ENCODE results near the gene CAMTA1.

The CAMTA1 gene

DNA sequence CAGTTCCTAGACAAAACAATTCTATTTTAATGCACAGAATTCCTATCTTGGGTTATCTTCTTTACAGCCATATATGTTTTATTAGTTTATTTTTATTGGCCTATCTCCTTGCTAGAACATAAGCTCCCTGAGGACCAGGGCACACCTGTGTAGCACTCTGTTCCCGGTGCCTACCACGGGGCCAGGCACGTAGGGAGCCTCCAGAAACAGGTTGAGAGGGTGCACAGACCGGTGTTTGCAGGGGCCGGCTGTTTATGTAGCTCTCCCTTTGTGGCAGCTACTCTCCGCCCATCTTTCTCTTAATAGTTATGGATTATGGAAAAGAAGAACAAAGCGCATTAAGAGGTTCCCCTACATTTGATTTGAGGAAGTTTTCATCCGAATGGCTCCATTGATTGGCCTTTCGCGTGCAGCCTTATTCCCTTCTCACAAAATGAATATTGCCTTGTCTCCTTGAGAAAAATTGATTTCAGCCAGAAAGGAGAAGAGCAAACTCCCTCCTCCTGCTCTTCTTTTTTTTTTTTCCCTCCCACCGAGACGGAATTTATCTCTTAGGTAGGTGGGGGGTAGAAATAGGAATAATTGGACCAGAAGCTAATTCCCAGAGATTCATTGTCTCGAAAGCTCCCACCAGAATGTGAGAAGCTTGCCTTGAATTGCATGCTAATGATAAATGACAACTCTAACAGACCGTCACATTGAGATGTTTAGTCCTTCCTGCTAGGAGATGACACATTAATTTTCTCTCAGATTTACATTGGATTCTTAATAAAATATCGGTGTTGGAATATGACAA is 447.4 kb downstream of the CAMTA1 start:
- H3K4me1 Mint-ChIP-seq (ENCODE audit: low read depth): no peaks in the 10 kb centered on the region
- no peaks in the 10 kb centered on the region for H3K9me3 Mint-ChIP-seq
- DNase-seq: no peak
- H3K27me3 Mint-ChIP-seq: peaks cover 25% of the 10 kb centered on the region
- no peak overlapping the region for H3K27ac Mint-ChIP-seq
- no peak overlapping the region for H3K4me3 Mint-ChIP-seq
- H3K36me3 Mint-ChIP-seq (ENCODE audit: low read depth): no peaks in the 10 kb centered on the region

- Mint-ChIP-seq H3K9me3 (no peaks in the 10 kb centered on the region), H3K4me1 (ENCODE audit: low read depth) (no peaks in the 10 kb centered on the region), H3K36me3 (ENCODE audit: low read depth) (no peaks in the 10 kb centered on the region), H3K27me3 (peaks cover 30% of the 10 kb centered on the region), H3K27ac (no peak overlapping the region), H3K4me3 (no peak overlapping the region)
- no peak for DNase-seq
Observed at GRCh38 chr1:7233237-7233540, 447.9 kb downstream of the CAMTA1 start.

DNA sequence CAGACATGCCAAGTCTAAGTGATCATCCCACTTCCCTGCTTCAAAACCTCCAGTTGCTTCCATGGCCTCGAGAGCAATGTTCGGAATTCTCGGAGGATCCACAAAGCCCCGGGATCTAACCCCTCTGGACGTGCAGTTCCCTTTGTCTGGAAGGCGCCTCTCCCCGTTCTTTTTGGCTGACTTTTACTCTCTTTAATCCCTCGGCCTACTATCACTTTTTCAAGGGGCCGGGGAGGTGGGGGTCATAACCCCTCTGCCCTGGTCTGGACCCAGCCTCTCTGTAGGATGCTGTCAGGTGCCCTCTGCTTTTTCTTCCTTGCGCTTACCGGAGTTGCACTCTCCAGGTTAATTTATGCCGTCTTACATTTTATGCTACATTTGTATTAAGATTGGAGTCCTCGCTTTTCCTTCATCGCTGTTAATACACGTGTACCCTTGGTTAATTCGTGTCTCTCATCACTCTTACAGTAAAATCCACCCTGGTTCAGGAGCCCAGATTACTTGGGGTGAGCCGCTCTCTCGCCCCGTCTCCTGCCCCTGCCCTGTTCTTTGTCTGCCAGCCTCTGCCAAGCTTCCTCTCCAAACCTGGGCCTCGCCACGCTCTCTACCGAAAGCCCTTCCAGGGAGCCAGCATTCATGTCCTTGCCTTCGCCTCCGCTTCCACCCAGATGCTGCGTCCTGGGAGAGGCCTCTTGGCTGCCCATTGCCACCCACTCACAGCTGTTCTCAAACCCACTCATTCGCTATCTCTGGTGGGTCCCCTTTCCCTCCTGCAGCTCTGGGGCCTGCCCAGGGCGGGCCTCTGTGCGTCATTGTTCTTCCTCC is 448.6 kb downstream of the CAMTA1 start:
- Mint-ChIP-seq H3K9me3 (no peaks in the 10 kb centered on the region), H3K4me1 (ENCODE audit: low read depth) (no peaks in the 10 kb centered on the region), H3K4me3 (no peak overlapping the region), H3K27me3 (peaks cover 27% of the 10 kb centered on the region), H3K36me3 (ENCODE audit: low read depth) (no peaks in the 10 kb centered on the region), H3K27ac (no peak overlapping the region)
- DNase-seq: no peak

GRCh38 chr1:7234471-7234755 is 449.2 kb downstream of the CAMTA1 start:
- Mint-ChIP-seq H3K27ac (no peak overlapping the region), H3K4me3 (no peak overlapping the region), H3K4me1 (ENCODE audit: low read depth) (no peaks in the 10 kb centered on the region), H3K36me3 (ENCODE audit: low read depth) (no peaks in the 10 kb centered on the region), H3K9me3 (no peaks in the 10 kb centered on the region), H3K27me3 (peaks cover 27% of the 10 kb centered on the region)
- DNase-seq: no peak

DNA sequence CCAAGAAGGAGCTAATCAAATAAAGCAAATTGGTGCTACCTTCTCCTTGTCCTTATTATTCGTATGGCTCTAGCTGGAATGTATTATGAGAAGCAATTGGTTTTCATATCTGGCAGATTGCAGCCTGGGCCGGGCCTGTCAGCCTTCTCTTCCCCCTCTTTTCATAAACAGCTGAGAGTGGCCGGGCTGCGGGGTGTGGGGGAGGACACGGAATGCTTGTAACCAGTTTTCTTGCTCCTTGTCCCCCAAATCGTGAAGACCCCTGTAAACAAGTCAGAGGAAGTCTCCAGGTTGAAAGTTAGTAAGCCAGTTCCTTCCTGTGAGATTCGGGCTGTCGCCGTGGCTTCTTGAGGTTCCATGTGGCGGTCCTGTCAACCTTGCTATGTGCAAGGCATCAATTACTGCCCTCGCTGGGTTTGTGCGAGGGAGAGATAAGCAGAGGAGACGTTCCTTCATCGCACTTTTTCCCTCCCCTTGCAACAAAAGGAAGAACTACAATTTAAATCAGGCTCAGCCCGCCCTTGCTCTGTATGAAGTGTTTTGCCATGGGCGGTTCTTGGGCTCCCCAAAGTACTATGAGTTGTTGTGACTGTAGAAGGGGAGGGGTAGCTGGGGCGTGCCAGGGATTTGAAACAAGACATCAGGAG is 450.7 kb downstream of the CAMTA1 start:
- Mint-ChIP-seq H3K9me3 (no peaks in the 10 kb centered on the region), H3K27ac (no peak overlapping the region), H3K36me3 (ENCODE audit: low read depth) (no peaks in the 10 kb centered on the region), H3K4me3 (no peak overlapping the region), H3K27me3 (peaks cover 30% of the 10 kb centered on the region), H3K4me1 (ENCODE audit: low read depth) (no peaks in the 10 kb centered on the region)
- no peak for DNase-seq

DNA sequence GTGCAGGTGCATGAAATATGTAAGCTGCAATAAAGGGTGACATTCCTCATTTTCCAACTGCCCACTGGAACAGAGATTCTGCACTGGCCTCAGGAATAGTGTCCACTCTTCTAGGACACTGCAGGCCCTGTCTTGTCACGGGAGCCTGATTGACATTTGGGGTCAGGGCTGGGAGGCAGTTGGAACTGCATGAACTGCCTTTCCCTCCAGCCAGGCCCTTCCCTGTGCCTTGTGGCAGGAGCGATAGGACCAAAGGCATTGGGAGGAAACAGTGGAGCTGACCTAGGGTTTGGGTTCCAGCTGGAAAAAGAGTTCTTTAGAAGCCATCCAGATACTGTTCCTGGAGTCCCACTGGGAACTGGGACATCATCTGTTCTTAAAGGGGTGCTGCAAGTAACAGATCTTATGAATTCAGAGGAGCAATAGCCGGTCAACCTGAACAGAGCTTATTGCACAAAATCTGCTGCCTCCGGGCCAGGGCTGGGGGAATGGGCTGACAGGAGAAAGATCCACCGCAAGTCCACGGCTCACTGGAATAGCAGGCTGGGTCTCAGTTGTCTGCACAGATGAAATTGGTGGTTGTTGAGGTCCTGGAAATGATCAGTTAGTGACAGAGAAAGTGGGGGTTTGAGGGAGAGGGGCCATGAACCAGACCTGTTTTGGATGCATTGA is 451.7 kb downstream of the CAMTA1 start:
- Mint-ChIP-seq H3K27me3 (peaks cover 30% of the 10 kb centered on the region), H3K9me3 (no peaks in the 10 kb centered on the region), H3K4me3 (no peak overlapping the region), H3K27ac (no peak overlapping the region), H3K36me3 (ENCODE audit: low read depth) (no peaks in the 10 kb centered on the region), H3K4me1 (ENCODE audit: low read depth) (no peaks in the 10 kb centered on the region)
- no peak for DNase-seq

- Mint-ChIP-seq H3K27me3 (peaks cover 43% of the 10 kb centered on the region), H3K27ac (no peak overlapping the region), H3K9me3 (peaks cover 3% of the 10 kb centered on the region), H3K36me3 (ENCODE audit: low read depth) (no peaks in the 10 kb centered on the region), H3K4me3 (no peak overlapping the region), H3K4me1 (ENCODE audit: low read depth) (no peaks in the 10 kb centered on the region)
- no peak for DNase-seq
Observed at GRCh38 chr1:7247158-7247557, 461.9 kb downstream of the CAMTA1 start.

DNA sequence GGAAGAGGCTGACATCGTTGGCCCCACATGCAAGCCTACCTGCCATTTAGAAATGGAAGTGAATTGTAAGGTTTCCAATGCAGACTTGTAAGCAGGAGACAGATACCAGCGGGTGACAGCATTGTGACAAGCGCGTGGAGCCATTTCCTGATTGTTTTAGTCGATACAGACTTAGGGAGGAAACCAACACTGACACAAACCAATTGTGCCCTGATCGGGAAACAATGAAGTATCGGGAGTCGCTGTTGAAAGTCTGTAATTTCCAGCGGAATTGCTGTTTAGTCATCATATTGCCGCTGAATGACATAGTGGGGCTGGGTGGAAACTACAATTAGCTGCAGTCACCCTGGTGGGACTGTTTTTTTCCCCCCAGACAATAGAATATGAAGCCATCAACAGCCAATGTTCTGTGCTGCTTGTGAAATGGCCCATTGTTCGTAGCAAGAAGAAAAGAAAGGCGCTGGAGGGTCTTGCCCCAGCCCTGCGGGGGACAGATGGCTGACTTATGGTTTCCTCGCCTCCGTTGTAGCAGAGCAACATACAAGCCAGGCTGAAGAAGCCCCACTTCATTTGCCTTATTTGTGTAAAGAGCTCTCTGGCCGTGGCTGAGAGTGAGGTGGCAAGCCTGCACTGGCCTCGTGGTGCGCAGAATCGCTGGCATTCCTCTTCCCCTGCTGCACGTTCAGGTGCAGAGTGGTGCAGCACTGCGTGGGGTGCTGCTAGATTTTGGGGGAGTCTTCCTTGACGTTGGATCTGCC is 462.7 kb downstream of the CAMTA1 start:
- Mint-ChIP-seq H3K27ac (no peak overlapping the region), H3K4me3 (no peak overlapping the region), H3K4me1 (ENCODE audit: low read depth) (no peaks in the 10 kb centered on the region), H3K27me3 (peaks cover 47% of the 10 kb centered on the region), H3K36me3 (ENCODE audit: low read depth) (no peaks in the 10 kb centered on the region), H3K9me3 (peaks cover 3% of the 10 kb centered on the region)
- DNase-seq: no peak

DNA sequence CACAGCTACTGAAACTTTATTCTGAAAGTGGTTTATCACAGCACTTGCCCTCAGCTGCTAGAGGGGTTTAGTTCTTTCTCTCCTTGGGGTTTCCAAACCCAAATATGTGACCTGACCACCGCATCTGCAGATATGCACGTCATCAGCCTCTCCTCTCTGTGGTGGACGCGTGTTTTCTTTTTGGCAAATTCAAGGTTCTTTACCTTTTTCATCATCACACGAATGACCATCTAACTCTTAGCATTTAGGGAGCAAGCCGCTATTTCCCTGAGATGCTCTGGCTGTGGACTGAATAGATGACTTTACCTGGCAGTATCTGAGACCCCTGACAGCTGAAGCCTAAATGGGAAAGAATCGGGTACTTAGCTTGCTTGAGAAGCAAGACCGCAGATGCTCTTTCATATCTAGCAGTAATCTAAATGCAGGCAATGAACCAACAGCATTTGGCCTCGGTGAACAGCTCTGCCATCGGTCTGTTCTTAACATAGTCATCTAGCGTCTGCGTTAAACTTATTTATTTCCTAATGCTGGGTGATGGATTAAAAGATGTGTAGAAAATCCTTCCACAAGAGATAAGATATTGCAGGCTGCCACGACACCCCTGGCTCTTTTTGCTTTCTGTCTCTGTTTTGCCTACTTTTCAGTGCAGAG is 463.4 kb downstream of the CAMTA1 start:
- Mint-ChIP-seq H3K27ac (no peak overlapping the region), H3K4me1 (ENCODE audit: low read depth) (no peaks in the 10 kb centered on the region), H3K9me3 (peaks cover under 1% of the 10 kb centered on the region), H3K27me3 (peaks cover 46% of the 10 kb centered on the region), H3K4me3 (no peak overlapping the region), H3K36me3 (ENCODE audit: low read depth) (no peaks in the 10 kb centered on the region)
- DNase-seq: no peak

- DNase-seq: no peak
- no peaks in the 10 kb centered on the region for H3K36me3 Mint-ChIP-seq (ENCODE audit: low read depth)
- H3K27me3 Mint-ChIP-seq: peaks cover 46% of the 10 kb centered on the region
- no peak overlapping the region for H3K4me3 Mint-ChIP-seq
- no peaks in the 10 kb centered on the region for H3K4me1 Mint-ChIP-seq (ENCODE audit: low read depth)
- H3K27ac Mint-ChIP-seq: no peak overlapping the region
- no peaks in the 10 kb centered on the region for H3K9me3 Mint-ChIP-seq
Observed at GRCh38 chr1:7249516-7249915, 464.3 kb downstream of the CAMTA1 start.

- H3K9me3 Mint-ChIP-seq: no peaks in the 10 kb centered on the region
- no peaks in the 10 kb centered on the region for H3K4me1 Mint-ChIP-seq (ENCODE audit: low read depth)
- DNase-seq: no peak
- no peak overlapping the region for H3K27ac Mint-ChIP-seq
- H3K4me3 Mint-ChIP-seq: no peak overlapping the region
- H3K36me3 Mint-ChIP-seq (ENCODE audit: low read depth): no peaks in the 10 kb centered on the region
- peaks cover 46% of the 10 kb centered on the region for H3K27me3 Mint-ChIP-seq
Observed at GRCh38 chr1:7250176-7250575, 464.9 kb downstream of the CAMTA1 start.

DNA sequence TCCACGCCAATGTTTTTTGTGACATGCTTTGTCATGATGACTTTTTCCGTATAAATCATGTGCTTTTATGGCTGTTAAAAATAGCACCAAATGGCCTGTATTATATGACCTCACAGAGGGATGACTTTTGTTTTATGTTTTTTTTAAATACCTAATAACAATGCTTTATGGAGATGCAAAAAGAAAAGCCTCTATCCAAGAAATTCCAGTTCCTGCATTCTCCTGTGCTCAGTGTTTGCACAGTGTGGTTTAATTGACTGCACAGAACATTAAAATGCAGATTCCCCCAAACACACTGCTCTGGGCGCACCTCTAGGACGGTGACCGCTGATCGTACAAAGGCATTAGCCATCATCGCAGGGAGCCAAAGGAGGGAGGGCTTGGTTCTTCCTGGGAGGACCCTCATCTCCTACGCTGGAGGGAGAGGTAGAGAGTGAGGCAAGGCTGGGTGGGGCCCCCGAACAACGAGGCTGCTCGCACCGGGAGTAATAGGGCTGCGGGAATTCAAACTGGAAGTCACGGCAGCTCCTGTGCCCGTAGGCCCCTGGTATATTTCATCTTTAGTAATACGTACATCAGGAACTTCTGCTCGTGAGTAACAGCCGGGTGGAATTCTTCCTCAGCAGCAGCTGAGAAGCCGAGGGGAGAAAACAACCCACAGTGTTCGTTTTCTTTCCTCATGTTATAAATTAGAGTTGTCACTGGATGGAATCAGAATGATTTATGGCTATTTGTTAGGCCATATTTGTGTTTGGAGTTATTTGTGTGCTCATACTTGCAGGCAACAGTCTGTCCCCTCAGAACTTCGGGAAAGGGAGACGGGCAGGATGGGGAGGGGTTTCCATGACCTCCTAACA is 465.6 kb downstream of the CAMTA1 start:
- no peak overlapping the region for H3K27ac Mint-ChIP-seq
- DNase-seq: no peak

DNA sequence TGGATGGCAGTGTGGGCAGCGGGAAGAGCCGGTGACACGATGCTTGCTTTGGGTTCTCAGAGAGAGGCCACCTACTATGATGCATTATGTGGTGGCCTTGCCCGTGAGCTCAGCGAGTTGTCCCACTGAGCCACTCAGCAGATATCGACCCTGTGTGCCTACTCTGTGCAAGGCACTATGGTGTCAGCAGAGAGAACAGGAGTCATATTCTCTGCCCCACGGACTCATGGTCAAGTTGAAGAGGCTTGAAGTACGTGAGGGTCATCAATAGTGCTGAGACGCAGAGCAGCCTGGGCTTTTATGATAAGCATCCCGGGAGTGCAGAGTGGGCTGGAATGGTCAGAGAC is 466.2 kb downstream of the CAMTA1 start:
- H3K4me3 Mint-ChIP-seq: no peak overlapping the region
- no peaks in the 10 kb centered on the region for H3K36me3 Mint-ChIP-seq (ENCODE audit: low read depth)
- H3K4me1 Mint-ChIP-seq (ENCODE audit: low read depth): no peaks in the 10 kb centered on the region
- H3K27ac Mint-ChIP-seq: no peak overlapping the region
- DNase-seq: no peak
- H3K9me3 Mint-ChIP-seq: no peaks in the 10 kb centered on the region
- H3K27me3 Mint-ChIP-seq: peaks cover 35% of the 10 kb centered on the region

More for the DNA sequence above, 465.6 kb downstream of the CAMTA1 start:
- no peaks in the 10 kb centered on the region for H3K4me1 Mint-ChIP-seq (ENCODE audit: low read depth)
- H3K27me3 Mint-ChIP-seq: peaks cover 41% of the 10 kb centered on the region
- no peak overlapping the region for H3K4me3 Mint-ChIP-seq
- no peaks in the 10 kb centered on the region for H3K9me3 Mint-ChIP-seq
- no peaks in the 10 kb centered on the region for H3K36me3 Mint-ChIP-seq (ENCODE audit: low read depth)
